ENCODE results near the gene TEDC2. TPM values are rescaled to one million over a fixed set of nuclear protein-coding genes. Genes with fewer than 3 reads are reported as not detected.

Gene TEDC2
- polyA plus RNA-seq, 1 of the 3 experiments (the other 2 are of a cell fraction): 15.6 TPM

GRCh38 chr16:2485811-2486507, 26.1 kb downstream of the TEDC2 start:
- no peak overlapping the region for H3K4me3 ChIP-seq (ENCODE audit: low read depth in 2 of 2, low read length in 1 of 2)
- WGBS (ENCODE audit: low lambda C conversion rate): 91% methylated on average over 15 of the region's 33 CpGs
- no peaks in the 10 kb centered on the region for H3K9me3 ChIP-seq
- ChIA-PET POLR2A (interaction anchor here (1.4 kb wide), 1 partner anchor 17 kb away, joined by 4 read pairs; no protein-coding TSS in a partner anchor), CTCF (interaction anchor here (1.2 to 12.7 kb wide), 3 partner anchors 11 to 14 kb away, joined by 4 to 95 read pairs (median 9); partner anchors contain the start of gene TBC1D24)
- no peaks in the 10 kb centered on the region for H3K9me2 ChIP-seq
- no peaks in the 10 kb centered on the region for H3K27me3 ChIP-seq (ENCODE audit: insufficient read depth)
- no peak overlapping the region for H3K27ac ChIP-seq (ENCODE audit: low read depth in 2 of 2, low read length in 1 of 2)
- H3F3A ChIP-seq (replicated peaks; ENCODE audit: insufficient read depth): no peaks in the 10 kb centered on the region
- no peak overlapping the region for H3K9ac ChIP-seq
- H3K4me2 ChIP-seq: no peak overlapping the region
- no peaks in the 10 kb centered on the region for H3K36me3 ChIP-seq (replicated peaks in 1 of 2; ENCODE audit: control insufficient read depth in 1 of 2, insufficient read depth in 2 of 2, low read length in 1 of 2)
- H2AFZ ChIP-seq (ENCODE audit: low read depth): no peak overlapping the region
- H3K79me2 ChIP-seq (ENCODE audit: insufficient read depth): no peaks in the 10 kb centered on the region
- no peak for TF ChIP-seq RXRA (IDR thresholded peaks at IDR 0.05; ENCODE audit: borderline replicate concordance, low read depth)
- no peak for TF ChIP-seq EP300 (IDR thresholded peaks at IDR 0.05; ENCODE audit: borderline replicate concordance in 1 of 2, low read depth in 1 of 2, low read length in 1 of 2)
- TF ChIP-seq TAF1 (IDR thresholded peaks at IDR 0.05; ENCODE audit: borderline replicate concordance, low read depth, low read length): no peak
- TF ChIP-seq, protein P1, sequence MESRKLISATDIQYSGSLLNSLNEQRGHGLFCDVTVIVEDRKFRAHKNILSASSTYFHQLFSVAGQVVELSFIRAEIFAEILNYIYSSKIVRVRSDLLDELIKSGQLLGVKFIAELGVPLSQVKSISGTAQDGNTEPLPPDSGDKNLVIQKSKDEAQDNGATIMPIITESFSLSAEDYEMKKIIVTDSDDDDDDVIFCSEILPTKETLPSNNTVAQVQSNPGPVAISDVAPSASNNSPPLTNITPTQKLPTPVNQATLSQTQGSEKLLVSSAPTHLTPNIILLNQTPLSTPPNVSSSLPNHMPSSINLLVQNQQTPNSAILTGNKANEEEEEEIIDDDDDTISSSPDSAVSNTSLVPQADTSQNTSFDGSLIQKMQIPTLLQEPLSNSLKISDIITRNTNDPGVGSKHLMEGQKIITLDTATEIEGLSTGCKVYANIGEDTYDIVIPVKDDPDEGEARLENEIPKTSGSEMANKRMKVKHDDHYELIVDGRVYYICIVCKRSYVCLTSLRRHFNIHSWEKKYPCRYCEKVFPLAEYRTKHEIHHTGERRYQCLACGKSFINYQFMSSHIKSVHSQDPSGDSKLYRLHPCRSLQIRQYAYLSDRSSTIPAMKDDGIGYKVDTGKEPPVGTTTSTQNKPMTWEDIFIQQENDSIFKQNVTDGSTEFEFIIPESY (IDR thresholded peaks at IDR 0.05; ENCODE audit: borderline replicate concordance, low read depth): no peak
- no peak for TF ChIP-seq FOSL2 (IDR thresholded peaks at IDR 0.05; ENCODE audit: borderline replicate concordance, low read depth)
- TF ChIP-seq, protein P2, sequence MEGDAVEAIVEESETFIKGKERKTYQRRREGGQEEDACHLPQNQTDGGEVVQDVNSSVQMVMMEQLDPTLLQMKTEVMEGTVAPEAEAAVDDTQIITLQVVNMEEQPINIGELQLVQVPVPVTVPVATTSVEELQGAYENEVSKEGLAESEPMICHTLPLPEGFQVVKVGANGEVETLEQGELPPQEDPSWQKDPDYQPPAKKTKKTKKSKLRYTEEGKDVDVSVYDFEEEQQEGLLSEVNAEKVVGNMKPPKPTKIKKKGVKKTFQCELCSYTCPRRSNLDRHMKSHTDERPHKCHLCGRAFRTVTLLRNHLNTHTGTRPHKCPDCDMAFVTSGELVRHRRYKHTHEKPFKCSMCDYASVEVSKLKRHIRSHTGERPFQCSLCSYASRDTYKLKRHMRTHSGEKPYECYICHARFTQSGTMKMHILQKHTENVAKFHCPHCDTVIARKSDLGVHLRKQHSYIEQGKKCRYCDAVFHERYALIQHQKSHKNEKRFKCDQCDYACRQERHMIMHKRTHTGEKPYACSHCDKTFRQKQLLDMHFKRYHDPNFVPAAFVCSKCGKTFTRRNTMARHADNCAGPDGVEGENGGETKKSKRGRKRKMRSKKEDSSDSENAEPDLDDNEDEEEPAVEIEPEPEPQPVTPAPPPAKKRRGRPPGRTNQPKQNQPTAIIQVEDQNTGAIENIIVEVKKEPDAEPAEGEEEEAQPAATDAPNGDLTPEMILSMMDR (IDR thresholded peaks at IDR 0.05): no peak
- no peak for TF ChIP-seq NRF1 (IDR thresholded peaks at IDR 0.05; ENCODE audit: low read depth, low read length)
- TF ChIP-seq SIN3A (IDR thresholded peaks at IDR 0.05; ENCODE audit: borderline replicate concordance, low read depth, low read length): no peak
- H4K20me1 ChIP-seq (ENCODE audit: insufficient read depth): no peaks in the 10 kb centered on the region
- no peak for DNase-seq
- H3K4me1 ChIP-seq (ENCODE audit: control insufficient read depth in 1 of 2, insufficient read depth in 2 of 2, low read depth in 1 of 2, low read length in 1 of 2): peaks cover 3 to 50% of the 10 kb centered on the region in 2 experiments; a peak in 3 of 4 replicates

- Histone ChIP-seq H3K4me2 (no peak overlapping the region), H3K27ac (ENCODE audit: low read depth in 2 of 2, low read length in 1 of 2) (no peak overlapping the region), H3K9ac (no peak overlapping the region), H3K36me3 (replicated peaks in 1 of 2; ENCODE audit: control insufficient read depth in 1 of 2, insufficient read depth in 2 of 2, low read length in 1 of 2) (no peaks in the 10 kb centered on the region), H3K9me3 (no peaks in the 10 kb centered on the region), H3K79me2 (ENCODE audit: insufficient read depth) (no peaks in the 10 kb centered on the region), H3K9me2 (no peaks in the 10 kb centered on the region), H4K20me1 (ENCODE audit: insufficient read depth) (no peaks in the 10 kb centered on the region), H3F3A (replicated peaks; ENCODE audit: insufficient read depth) (no peaks in the 10 kb centered on the region), H3K4me3 (ENCODE audit: low read depth in 2 of 2, low read length in 1 of 2) (no peak overlapping the region), H3K4me1 (ENCODE audit: control insufficient read depth in 1 of 2, insufficient read depth in 2 of 2, low read depth in 1 of 2, low read length in 1 of 2) (peaks cover 3 to 41% of the 10 kb centered on the region in 2 experiments; a peak in 3 of 4 replicates), H3K27me3 (ENCODE audit: insufficient read depth) (no peaks in the 10 kb centered on the region), H2AFZ (ENCODE audit: low read depth) (no peak overlapping the region)
- WGBS (ENCODE audit: low lambda C conversion rate): 89% methylated on average over 28 of the region's 29 CpGs
- CTCF ChIA-PET: interaction anchor here (1.2 to 12.7 kb wide), 4 partner anchors 12 to 23 kb away, joined by 3 to 95 read pairs (median 6); partner anchors contain the start of gene TBC1D24
- POLR2A ChIA-PET: interaction anchor here (1.2 kb wide), 1 partner anchor 16 kb away, joined by 3 read pairs; no protein-coding TSS in a partner anchor
- DNase-seq: no peak
- TF ChIP-seq, protein P2 (IDR thresholded peaks at IDR 0.05): no peak
- TF ChIP-seq RAD21 (IDR thresholded peaks at IDR 0.05; ENCODE audit: low read length): no peak
- no peak for TF ChIP-seq TCF12 (IDR thresholded peaks at IDR 0.05)
- TF ChIP-seq NFIC (IDR thresholded peaks at IDR 0.05; ENCODE audit: borderline replicate concordance): no peak
- no peak for TF ChIP-seq PBX3 (IDR thresholded peaks at IDR 0.05)
- TF ChIP-seq, protein P1 (IDR thresholded peaks at IDR 0.05; ENCODE audit: borderline replicate concordance, low read depth): no peak
- no peak for TF ChIP-seq SMC3 (IDR thresholded peaks at IDR 0.05; ENCODE audit: low read depth, low read length)
- no peak for TF ChIP-seq FOXM1 (IDR thresholded peaks at IDR 0.05; ENCODE audit: low read depth)
Observed at GRCh38 chr16:2486645-2487516, 27.0 kb downstream of the TEDC2 start.
